SU-DHL-6 (cell line): ENCODE measurements around the gene SLC11A1.

Source experiments
- H2AFZ ChIP-seq: fragments of 200-600 bp; sonication (generic); 2 replicates; pipeline ENCODE4 v1.6.1; 2014; ENCODE audit warnings: low read depth, mild to moderate bottlenecking, moderate library complexity, mixed read lengths, antibody characterized with exemption, low read length; ENCODE audit not compliant: severe bottlenecking
- H3F3A ChIP-seq: fragments of 200-600 bp; shearing (Covaris generic); 2 replicates; pipeline ENCODE4 v1.6.0; 2016; ENCODE audit warnings: antibody characterized with exemption, mild to moderate bottlenecking; ENCODE audit not compliant: insufficient read depth
- H3K27ac ChIP-seq: fragments of 200-600 bp; sonication (generic); 2 replicates; pipeline ENCODE4 v1.5.1; 2016; ENCODE audit warnings: low read depth, mild to moderate bottlenecking, low read length, moderate library complexity, mixed read lengths
- H3K27me3 ChIP-seq: fragments of 200-600 bp; sonication (generic), shearing (Covaris generic); 2 replicates; pipeline ENCODE4 v1.6.0; 2014; ENCODE audit warnings: mild to moderate bottlenecking, low read length
- H3K36me3 ChIP-seq: fragments of 200-600 bp; sonication (generic); 2 replicates; pipeline ENCODE4 v1.6.1; 2014; ENCODE audit warnings: mild to moderate bottlenecking, low read length, mixed read lengths
- H3K4me2 ChIP-seq: fragments of 300-600, 200-600 bp; shearing (Covaris generic), sonication (generic); 2 replicates; pipeline ENCODE4 v1.6.0; 2014; ENCODE audit warnings: low read length, low read depth, mild to moderate bottlenecking; ENCODE audit not compliant: poor library complexity, severe bottlenecking
- H3K4me3 ChIP-seq: fragments of 200-600 bp; sonication (generic); 2 replicates; pipeline ENCODE4 v1.5.1; 2014; ENCODE audit warnings: antibody characterized with exemption, low read length, mild to moderate bottlenecking, mixed read lengths; ENCODE audit not compliant: insufficient read depth, poor library complexity, severe bottlenecking
- H3K79me2 ChIP-seq: fragments of 200-600 bp; sonication (generic); 2 replicates; pipeline ENCODE4 v1.6.1; 2014; ENCODE audit warnings: mild to moderate bottlenecking, low read length, moderate library complexity; ENCODE audit not compliant: insufficient read depth
- H3K9ac ChIP-seq: fragments of 200-600 bp; sonication (generic); 2 replicates; pipeline ENCODE4 v1.7.0; 2014; ENCODE audit warnings: mild to moderate bottlenecking, low read length
- H3K9me2 ChIP-seq: fragments of 200-600 bp; sonication (generic); replicated peaks from 2 replicates; pipeline ENCODE4 v1.6.1; 2014; ENCODE audit warnings: low read length; ENCODE audit not compliant: insufficient read depth
- H3K9me3 ChIP-seq: fragments of 200-600 bp; sonication (generic); 2 replicates; pipeline ENCODE4 v1.6.1; 2014; ENCODE audit warnings: low read length, mixed read lengths; ENCODE audit not compliant: insufficient read depth
- H4K20me1 ChIP-seq: fragments of 200-600 bp; sonication (generic); 2 replicates; pipeline ENCODE4 v1.6.1; 2014; ENCODE audit warnings: low read depth, mild to moderate bottlenecking, antibody characterized with exemption, low read length, moderate library complexity, mixed read lengths
- EZH2phosphoT487 ChIP-seq: fragments of 200-600 bp; sonication (generic), shearing (Covaris generic); conservative IDR thresholded peaks from 2 replicates; pipeline ENCODE4 v1.6.1; 2018; ENCODE audit warnings: mild to moderate bottlenecking, antibody characterized with exemption, low read length, moderate library complexity, mixed read lengths
- TF ChIP-seq, protein P1 (sequence below): fragments of 200-600 bp; sonication (generic); IDR thresholded peaks from one replicate; pipeline ENCODE4 v1.5.1; 2017; ENCODE audit warnings: antibody characterized with exemption, mild to moderate bottlenecking, low read length, moderate library complexity; ENCODE audit not compliant: insufficient read depth, poor library complexity, severe bottlenecking

The SLC11A1 gene

DNA sequence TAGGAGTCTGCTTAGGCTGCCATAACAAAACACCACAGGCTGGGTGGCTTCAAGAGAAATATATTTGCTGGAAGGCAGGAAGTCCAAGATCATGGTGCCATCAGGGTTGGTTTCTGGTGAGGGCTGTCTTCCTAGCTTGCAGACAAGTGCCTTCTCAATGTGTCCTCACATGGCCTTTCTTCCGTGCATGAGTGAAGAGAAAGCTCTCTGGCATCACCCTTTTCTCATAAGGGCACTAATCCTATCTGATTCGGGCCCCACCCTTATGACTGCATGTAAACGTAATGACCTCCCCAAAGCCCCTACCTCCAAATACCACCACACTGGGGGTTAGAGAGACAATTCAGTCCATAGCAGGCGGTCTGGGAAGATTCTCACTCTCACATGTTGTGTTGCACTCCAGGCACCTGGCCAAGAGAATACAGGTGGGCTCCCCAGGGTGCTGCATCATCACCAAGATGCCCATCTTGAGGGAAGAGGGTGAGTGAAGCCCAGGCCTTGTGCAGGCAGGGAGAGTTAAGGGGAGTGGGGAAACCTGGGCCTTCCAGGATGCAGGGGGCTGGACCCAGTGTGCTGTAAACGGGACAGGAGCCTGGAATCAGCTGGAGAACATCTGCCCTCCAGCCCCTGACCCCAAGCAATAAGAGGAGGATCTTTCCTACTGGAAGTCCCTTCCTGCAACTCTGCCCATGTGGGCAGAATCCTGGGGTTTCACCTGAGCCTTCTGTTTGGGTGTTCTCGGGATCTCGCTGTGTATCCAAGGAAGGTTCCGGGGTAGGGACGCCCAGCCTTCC, 15.3 kb upstream of the SLC11A1 start:
- Histone ChIP-seq H3K79me2 (no peaks in the 10 kb centered on the region), H3K9ac (no peak overlapping the region), H3K4me2 (no peak overlapping the region), H3K36me3 (no peaks in the 10 kb centered on the region), H2AFZ (no peak overlapping the region), H3K27me3 (no peaks in the 10 kb centered on the region), H3K4me3 (no peak overlapping the region), H3K9me3 (no peaks in the 10 kb centered on the region), H3K9me2 (no peaks in the 10 kb centered on the region), H3F3A (no peaks in the 10 kb centered on the region), H4K20me1 (no peaks in the 10 kb centered on the region), H3K27ac (no peak overlapping the region)
- TF ChIP-seq EZH2phosphoT487 = no peak
- TF ChIP-seq, protein P1, sequence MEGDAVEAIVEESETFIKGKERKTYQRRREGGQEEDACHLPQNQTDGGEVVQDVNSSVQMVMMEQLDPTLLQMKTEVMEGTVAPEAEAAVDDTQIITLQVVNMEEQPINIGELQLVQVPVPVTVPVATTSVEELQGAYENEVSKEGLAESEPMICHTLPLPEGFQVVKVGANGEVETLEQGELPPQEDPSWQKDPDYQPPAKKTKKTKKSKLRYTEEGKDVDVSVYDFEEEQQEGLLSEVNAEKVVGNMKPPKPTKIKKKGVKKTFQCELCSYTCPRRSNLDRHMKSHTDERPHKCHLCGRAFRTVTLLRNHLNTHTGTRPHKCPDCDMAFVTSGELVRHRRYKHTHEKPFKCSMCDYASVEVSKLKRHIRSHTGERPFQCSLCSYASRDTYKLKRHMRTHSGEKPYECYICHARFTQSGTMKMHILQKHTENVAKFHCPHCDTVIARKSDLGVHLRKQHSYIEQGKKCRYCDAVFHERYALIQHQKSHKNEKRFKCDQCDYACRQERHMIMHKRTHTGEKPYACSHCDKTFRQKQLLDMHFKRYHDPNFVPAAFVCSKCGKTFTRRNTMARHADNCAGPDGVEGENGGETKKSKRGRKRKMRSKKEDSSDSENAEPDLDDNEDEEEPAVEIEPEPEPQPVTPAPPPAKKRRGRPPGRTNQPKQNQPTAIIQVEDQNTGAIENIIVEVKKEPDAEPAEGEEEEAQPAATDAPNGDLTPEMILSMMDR = no peak

DNA sequence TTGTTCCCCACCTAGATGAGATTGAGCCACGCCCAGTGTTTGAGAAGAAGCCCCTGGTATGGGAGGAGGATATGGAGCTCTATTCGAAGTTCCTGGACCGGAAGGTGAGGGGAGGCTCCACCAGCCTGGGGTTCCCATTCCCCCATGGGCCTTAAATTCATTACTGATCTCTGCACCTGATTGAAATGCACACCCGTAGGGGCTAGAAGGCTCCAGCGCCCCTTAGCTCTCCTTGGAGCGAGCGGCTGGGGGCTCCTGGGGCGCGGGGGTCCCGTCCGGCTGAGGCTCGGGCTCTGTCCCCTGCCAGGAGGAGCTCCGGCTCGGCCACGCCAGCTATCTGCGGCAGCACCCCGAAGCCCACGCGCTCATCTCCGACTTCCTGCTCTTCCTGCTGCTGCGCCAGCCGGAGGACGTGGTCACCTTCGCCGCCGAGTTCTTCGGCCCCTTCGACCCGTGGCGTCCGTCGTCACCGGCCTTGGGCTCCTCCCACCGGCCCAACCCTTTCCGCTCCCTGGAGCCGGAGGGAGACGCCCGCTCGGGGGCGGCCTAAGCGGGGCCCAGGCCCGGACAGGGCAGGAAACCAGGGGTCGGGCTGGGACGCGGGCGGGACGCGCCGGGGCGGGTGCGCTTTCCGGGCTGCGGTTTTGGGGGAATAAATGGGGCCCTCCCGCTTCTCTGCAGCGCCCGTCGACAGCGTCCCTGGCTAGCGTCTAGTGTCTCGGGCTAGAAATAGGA, 14.5 kb upstream of the SLC11A1 start:
- no peak for TF ChIP-seq EZH2phosphoT487
- TF ChIP-seq, protein P1 = no peak
- Histone ChIP-seq H3K9ac (peak overlapping the region; percentile 20; the same call in 1 of the 2 replicates), H3F3A (no peaks in the 10 kb centered on the region), H3K36me3 (no peaks in the 10 kb centered on the region), H3K9me2 (no peaks in the 10 kb centered on the region), H4K20me1 (no peaks in the 10 kb centered on the region), H2AFZ (peak overlapping the region; percentile 81), H3K79me2 (no peaks in the 10 kb centered on the region), H3K4me2 (peak overlapping the region; percentile 33), H3K4me3 (peak overlapping the region; percentile 28), H3K27me3 (no peaks in the 10 kb centered on the region), H3K27ac (no peak overlapping the region), H3K9me3 (no peaks in the 10 kb centered on the region)

DNA sequence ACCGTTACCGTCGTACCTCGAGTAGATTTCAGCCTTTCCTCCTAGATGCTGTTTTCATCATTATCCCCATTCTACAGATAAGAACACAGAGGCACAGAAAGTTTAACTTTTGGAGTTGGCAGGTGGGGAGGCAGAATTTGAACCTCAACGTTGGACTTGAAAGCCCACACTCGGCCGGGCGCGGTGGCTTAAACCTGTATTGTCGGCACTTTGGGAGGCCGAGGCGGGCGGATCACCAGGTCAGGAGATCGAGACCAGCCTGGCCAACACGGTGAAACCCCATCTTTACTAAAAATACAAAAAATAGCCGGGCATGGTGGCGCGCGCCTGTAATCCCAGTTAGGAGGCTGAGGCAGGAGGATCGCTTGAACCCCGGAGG, 13.9 kb upstream of the SLC11A1 start:
- H3K79me2 ChIP-seq = no peaks in the 10 kb centered on the region
- H3K27me3 ChIP-seq = no peaks in the 10 kb centered on the region
- H3K36me3 ChIP-seq = no peaks in the 10 kb centered on the region
- TF ChIP-seq, protein P1 = no peak
- TF ChIP-seq EZH2phosphoT487 = no peak
- H3F3A ChIP-seq = no peaks in the 10 kb centered on the region
- peak overlapping the region; percentile 81 for H2AFZ ChIP-seq
- H3K4me2 ChIP-seq = peak overlapping the region; percentile 33
- no peaks in the 10 kb centered on the region for H3K9me2 ChIP-seq
- H3K4me3 ChIP-seq = peak overlapping the region; percentile 28
- H3K27ac ChIP-seq = no peak overlapping the region
- no peaks in the 10 kb centered on the region for H4K20me1 ChIP-seq
- no peaks in the 10 kb centered on the region for H3K9me3 ChIP-seq
- peak overlapping the region; percentile 20; the same call in 1 of the 2 replicates for H3K9ac ChIP-seq
